GM04504 (cell line): ENCODE results near the gene RNF225.
"Not testable (repeated sequence)": the region's sequence is repeated elsewhere in the genome, so short reads cannot be mapped to it uniquely, and the experiment has no call there.

ENCODE experiments used
- DNase-seq: peaks from one replicate; pipeline ENCODE4 v3.0.0-alpha.2; 2012; ENCODE audit warnings: low read depth

Gene RNF225

DNA sequence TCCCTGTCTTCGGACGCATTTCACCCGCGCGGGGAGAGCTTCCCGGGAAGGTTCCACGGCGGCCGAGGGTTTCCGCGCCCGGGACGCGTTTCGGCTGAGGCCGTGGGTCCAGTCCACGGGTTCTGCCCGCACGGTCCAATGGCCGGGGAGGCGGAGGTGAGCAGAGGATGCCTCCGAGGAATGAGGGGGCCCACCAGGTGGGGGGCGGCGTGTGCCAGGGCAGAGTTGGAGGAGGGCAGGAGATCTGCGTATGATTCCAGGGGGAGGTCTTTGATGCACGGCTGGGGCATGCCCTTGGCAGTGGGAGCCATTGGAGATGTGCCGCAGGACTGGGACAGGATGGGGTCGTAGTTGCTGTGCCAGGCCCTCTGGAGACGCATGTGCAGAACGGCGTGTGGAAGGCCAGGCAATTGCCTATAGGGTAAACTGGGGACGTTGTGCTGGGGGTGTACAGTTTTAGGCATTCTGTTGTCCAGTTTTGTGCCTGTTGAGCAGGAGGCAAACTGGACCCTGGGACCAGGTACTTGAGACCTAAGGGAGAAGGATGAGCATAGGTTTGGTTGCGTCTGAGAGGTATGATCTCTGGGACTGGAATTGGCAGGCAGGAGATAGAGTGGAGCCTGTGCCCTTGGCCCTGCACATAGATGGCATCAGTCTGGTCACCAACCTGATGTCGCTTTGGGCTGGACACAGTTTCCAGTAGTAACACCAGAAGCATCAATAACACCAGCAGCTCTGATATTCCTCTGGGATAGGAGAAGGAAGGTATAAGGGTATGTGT lies 13.7 kb downstream of the RNF225 start:
- DNase-seq: no peak

DNA sequence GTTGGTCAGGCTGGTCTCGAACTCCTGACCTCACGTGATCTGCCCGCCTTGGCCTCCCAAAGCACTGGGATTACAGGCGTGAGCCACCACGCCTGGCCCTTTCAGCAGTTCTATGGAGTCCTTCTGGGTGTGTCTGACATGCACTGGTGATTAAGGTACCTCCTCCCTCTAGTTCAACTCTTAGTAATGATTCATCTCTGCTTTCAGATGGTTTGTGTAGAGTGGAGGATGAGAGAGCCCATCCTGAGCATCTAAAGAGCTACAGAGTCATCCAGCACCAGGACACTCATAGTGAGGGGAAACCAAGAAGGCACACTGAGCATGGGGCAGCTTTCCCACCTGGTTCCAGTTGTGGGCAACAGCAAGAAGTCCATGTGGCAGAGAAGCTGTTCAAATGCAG lies 21.1 kb downstream of the RNF225 start:
- no peak for DNase-seq

DNA sequence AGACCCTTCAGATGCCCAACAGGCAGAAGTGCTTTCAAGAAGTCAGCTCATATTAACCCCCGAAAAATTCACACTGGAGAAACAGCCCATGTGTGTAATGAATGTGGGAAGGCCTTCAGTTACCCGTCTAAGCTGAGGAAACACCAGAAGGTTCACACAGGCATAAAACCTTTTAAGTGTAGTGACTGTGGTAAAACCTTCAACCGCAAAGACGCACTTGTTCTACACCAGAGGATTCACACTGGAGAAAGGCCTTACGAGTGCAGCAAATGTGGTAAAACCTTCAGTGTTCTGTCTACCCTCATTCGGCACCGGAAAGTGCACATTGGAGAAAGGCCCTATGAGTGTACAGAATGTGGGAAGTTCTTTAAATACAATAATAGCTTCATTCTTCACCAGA lies 21.6 kb downstream of the RNF225 start:
- DNase-seq: no peak

DNA sequence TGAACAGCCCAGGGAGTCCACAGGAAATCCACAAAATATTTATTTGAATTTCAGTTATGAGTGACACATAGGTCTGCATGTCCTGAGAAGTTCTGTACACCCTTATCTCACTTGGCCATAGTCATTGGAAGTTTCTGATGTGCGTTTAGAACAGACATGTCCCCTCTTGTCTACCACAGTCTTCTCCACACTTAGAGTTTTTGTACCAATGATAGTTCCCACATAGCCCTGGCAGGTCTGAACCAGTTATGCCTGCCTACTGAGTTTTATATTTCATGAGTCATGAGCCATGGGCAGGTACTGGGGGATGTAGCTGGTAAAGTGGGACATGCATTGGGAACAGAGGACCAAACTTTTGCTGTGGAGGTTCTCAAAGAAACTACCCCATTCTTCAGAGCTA lies 33.2 kb downstream of the RNF225 start:
- DNase-seq: no peak

DNA sequence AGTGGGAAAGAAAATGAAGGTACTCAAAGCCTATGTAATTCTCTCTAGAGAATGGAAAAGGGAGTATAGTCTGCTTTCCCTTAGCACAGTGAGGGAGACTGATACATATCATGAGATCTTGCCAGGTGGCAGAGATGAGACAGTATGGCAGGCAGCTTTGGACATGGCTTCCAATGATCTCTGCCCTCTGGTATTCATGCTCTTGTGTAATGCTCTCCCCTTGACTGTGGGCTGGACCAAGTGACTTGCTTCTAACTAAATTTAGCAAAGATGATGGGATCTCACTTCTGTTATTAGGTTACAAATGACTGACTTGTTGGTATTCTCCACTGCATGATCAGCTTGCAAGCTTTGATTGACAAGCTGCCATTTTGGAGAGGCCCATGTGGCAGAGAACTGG lies 34.3 kb downstream of the RNF225 start:
- DNase-seq: no peak

DNA sequence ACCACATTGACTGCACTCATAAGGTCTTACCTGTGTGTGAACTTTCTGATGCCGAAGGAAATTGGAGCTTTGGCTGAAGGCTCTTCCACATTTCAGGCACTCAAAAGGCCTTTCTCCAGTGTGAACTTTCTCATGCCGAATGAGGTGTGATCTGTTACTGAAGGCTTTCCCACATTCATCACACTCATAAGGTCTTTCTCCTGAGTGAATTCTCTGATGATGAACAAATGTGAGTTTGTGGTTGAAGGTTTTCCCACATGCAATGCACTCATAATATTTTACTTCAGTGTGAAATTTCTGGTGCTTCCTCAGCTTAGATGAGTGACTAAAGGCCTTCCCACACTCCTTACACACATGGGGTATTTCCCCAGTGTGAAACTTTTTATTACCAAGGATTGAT lies 38.8 kb downstream of the RNF225 start:
- no peak for DNase-seq

DNA sequence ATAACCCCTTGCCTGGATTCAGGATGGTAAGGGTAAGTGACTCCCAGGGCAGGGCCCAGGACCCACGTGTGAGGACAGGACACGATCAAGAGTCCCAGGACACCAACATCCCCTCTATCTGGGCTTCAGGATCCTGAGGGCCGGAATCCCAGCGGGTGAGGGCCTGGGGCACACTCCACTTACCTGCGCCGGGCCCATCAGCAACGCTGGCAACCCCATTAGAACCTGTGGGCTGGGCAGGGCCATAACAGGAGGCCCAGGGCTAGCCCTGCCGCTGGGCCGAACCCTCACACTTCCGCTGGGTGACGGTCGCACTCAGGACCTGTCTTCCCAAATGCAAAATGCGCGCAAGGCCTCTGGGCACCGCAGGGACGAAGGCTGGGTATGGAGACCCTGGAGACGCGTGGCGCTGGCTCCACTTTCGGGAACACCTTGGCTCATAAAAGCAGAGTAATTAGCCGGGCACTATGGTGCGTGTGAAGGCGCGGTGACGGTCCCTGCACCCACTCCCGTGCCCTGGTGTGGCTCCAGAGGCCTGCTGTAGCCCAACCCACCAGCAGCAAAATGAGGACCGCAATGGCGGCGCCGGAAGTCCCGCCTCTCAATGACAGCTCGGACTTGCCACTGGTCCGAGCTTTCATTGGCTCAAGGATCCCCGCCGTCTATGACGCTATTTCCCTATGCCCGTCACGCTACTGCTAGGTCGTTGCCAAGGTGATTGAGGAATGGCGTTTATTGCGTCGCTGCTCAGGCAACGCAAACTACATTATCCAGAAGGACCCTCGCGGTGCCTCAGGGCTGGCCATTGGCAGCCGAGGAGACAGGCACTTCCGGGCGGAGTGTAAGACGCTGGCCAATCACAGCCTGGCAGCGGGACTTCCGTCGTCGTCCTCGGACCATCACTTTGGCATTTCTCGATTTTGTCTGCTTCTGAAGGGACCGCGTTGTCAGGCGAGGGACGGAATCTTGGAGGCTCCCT lies 44.4 kb downstream of the RNF225 start, which contains the start of gene ZNF132:
Gene ZNF132 (minus strand): TSS at position 578 of the 979 bp plus-strand sequence. CDS start 332 bp downstream, at position 246.
- peak; percentile 100 for DNase-seq

DNA sequence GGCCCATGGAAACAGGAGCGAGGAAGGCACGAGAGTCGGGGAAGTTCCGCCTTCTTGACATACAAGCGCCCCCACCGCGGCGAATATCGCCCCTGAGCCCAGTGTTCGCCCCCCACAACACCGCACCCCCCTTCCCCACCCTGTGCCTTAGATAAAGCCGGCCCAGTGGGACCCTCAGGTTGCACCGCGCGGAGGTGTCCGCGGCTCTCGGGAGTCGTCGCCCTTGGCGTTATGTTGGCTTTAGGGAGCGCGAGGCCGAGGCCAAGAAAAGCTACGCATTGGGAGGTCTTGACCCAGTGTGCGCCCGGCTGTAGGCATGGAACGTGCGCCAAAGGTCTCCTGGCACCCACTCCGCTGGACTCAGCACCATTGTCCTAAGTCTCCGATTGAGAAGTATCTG lies 45.1 kb downstream of the RNF225 start:
- DNase-seq: no peak

DNA sequence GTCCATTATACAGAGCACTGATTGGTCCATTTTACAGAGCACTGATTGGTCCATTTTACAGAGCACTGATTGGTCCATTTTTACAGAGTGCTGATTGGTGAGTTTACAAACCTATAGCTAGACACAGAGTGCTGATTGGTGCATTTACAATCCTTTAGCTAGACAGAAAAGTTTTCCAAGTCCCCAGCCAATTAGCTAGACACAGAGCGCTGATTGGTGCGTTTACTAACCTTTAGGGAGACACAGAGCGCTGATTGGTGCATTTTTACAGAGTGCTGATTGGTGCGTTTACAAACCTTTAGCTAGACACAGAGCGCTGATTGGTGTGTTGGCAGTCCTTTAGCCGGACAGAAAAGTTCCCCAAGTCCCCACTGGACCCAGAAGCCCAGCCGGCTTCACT lies 47.5 kb downstream of the RNF225 start:
- DNase-seq: not testable (repeated sequence)
